Muscle of back (tissue), 13 donors: ENCODE measurements around the gene CKAP4. TPM values are rescaled to one million over a fixed set of nuclear protein-coding genes. Genes with fewer than 3 reads are reported as not detected.
"Not testable (repeated sequence)": the region's sequence is repeated elsewhere in the genome, so short reads cannot be mapped to it uniquely, and the experiment has no call there.

ENCODE experiments used
- DNase-seq, 3 donors: peaks; one replicate each; pipeline versions ENCODE4 v3.0.0 to v3.0.0-alpha.2; 2013
- long read RNA-seq, 9 donors: transcript quantifications; one replicate each; lab custom pipeline, GENCODE V29; 2026
- polyA plus RNA-seq, 10 donors: library from polyadenylated mRNA; unstranded; fragments of 120-200 nt; gene quantifications; one replicate each; pipeline ENCODE4 v1.2.1, GENCODE V29; 2013; ENCODE audit not compliant: insufficient read length in 10 of 10

CKAP4 gene
- polyA plus RNA-seq = 100 to 1,000 TPM in 5 of 10 donors, 10 to 100 TPM in 5; 76.9 to 139 (median 98.1) TPM
- long read RNA-seq, donor 1, transcript CKAP4-201 (2 exons, 3,093 nt) = major isoform, 48 of 53 reads
- long read RNA-seq, donor 1, partial matches to known transcripts = 5 of 53 reads
- long read RNA-seq, donor 1, other reads (novel, unspliced or antisense) = 0 of 53 reads
- long read RNA-seq, donor 2, transcript CKAP4-201 (2 exons, 3,093 nt) = major isoform, 28 of 28 reads
- long read RNA-seq, donor 2, partial matches to known transcripts = 0 of 28 reads
- long read RNA-seq, donor 2, other reads (novel, unspliced or antisense) = 0 of 28 reads
- long read RNA-seq, donor 3 = 0 reads
- long read RNA-seq, donor 4, transcript CKAP4-201 (2 exons, 3,093 nt) = major isoform, 46 of 46 reads
- long read RNA-seq, donor 4, partial matches to known transcripts = 0 of 46 reads
- long read RNA-seq, donor 4, other reads (novel, unspliced or antisense) = 0 of 46 reads
- long read RNA-seq, donor 5, transcript CKAP4-201 (2 exons, 3,093 nt) = major isoform, 44 of 44 reads
- long read RNA-seq, donor 5, partial matches to known transcripts = 0 of 44 reads
- long read RNA-seq, donor 5, other reads (novel, unspliced or antisense) = 0 of 44 reads
- long read RNA-seq, donor 6, transcript CKAP4-201 (2 exons, 3,093 nt) = major isoform, 47 of 47 reads
- long read RNA-seq, donor 6, partial matches to known transcripts = 0 of 47 reads
- long read RNA-seq, donor 6, other reads (novel, unspliced or antisense) = 0 of 47 reads
- long read RNA-seq, donor 7, transcript CKAP4-201 (2 exons, 3,093 nt) = major isoform, 36 of 36 reads
- long read RNA-seq, donor 7, partial matches to known transcripts = 0 of 36 reads
- long read RNA-seq, donor 7, other reads (novel, unspliced or antisense) = 0 of 36 reads
- long read RNA-seq, donor 8, transcript CKAP4-201 (2 exons, 3,093 nt) = major isoform, 42 of 42 reads
- long read RNA-seq, donor 8, partial matches to known transcripts = 0 of 42 reads
- long read RNA-seq, donor 8, other reads (novel, unspliced or antisense) = 0 of 42 reads
- long read RNA-seq, donor 9, transcript CKAP4-201 (2 exons, 3,093 nt) = major isoform, 8 of 8 reads
- long read RNA-seq, donor 9, partial matches to known transcripts = 0 of 8 reads
- long read RNA-seq, donor 9, other reads (novel, unspliced or antisense) = 0 of 8 reads

- peak; percentile 85 to 93 (median 89) for DNase-seq
These were observed at the start of gene CKAP4 for GRCh38 chr12:106247674-106248311. Gene CKAP4 (minus strand): TSS chr12:106248020. CDS start chr12:106247851, 169 bp downstream.

GRCh38 chr12:106297075-106297474 lies 49.3 kb upstream of the CKAP4 start:
- DNase-seq = no peak

GRCh38 chr12:106296179-106296877 lies 48.5 kb upstream of the CKAP4 start:
- no peak for DNase-seq

- no peak for DNase-seq
These were observed 44.5 kb upstream of the CKAP4 start for GRCh38 chr12:106292339-106292738.

- DNase-seq = no peak
These were observed 43.5 kb upstream of the CKAP4 start for GRCh38 chr12:106291342-106291741.

GRCh38 chr12:106290666-106291065 lies 42.8 kb upstream of the CKAP4 start:
- no peak for DNase-seq

- DNase-seq = no peak
These were observed 41.4 kb upstream of the CKAP4 start for GRCh38 chr12:106289196-106289681.

- DNase-seq = peak in 1 of 3 donors; percentile 82
These were observed 40.8 kb upstream of the CKAP4 start for GRCh38 chr12:106288494-106289195.

- DNase-seq = no peak
These were observed 40.3 kb upstream of the CKAP4 start for GRCh38 chr12:106288101-106288493.

- no peak for DNase-seq
These were observed 39.5 kb upstream of the CKAP4 start for GRCh38 chr12:106287364-106287763.

GRCh38 chr12:106286576-106287162 lies 38.8 kb upstream of the CKAP4 start:
- not testable (repeated sequence) for DNase-seq

GRCh38 chr12:106285982-106286381 lies 38.2 kb upstream of the CKAP4 start:
- no peak for DNase-seq

GRCh38 chr12:106284358-106285105 lies 36.7 kb upstream of the CKAP4 start:
- no peak for DNase-seq

GRCh38 chr12:106282457-106283097 lies 34.8 kb upstream of the CKAP4 start:
- peak in 2 of 3 donors; percentile 21 to 38 for DNase-seq

- no peak for DNase-seq
These were observed 34.0 kb upstream of the CKAP4 start for GRCh38 chr12:106281804-106282203.

- DNase-seq = no peak
These were observed 33.4 kb upstream of the CKAP4 start for GRCh38 chr12:106281056-106281782.

- no peak for DNase-seq
These were observed 32.3 kb upstream of the CKAP4 start for GRCh38 chr12:106280106-106280505.
